ENCODE data around the gene CDH11.

The CDH11 gene

GRCh38 chr16:65070831-65071432 is 50.9 kb downstream of the CDH11 start:
- peak in 44 of 51 donors; percentile 20 to 92 (median 76) for DNase-seq

GRCh38 chr16:65069766-65070165 is 52.1 kb downstream of the CDH11 start:
- no peak for DNase-seq

- no peak for DNase-seq
Measured at GRCh38 chr16:65069065-65069464, 52.8 kb downstream of the CDH11 start.

GRCh38 chr16:65068151-65068740 is 53.6 kb downstream of the CDH11 start:
- peak in 1 of 51 donors; percentile 22 for DNase-seq

- no peak for DNase-seq
Measured at GRCh38 chr16:65066651-65067050, 55.2 kb downstream of the CDH11 start.

GRCh38 chr16:65065031-65065430 is 56.8 kb downstream of the CDH11 start:
- DNase-seq: no peak

GRCh38 chr16:65064131-65064530 is 57.7 kb downstream of the CDH11 start:
- DNase-seq: no peak

GRCh38 chr16:65062736-65063583 is 58.9 kb downstream of the CDH11 start:
- DNase-seq: peak in 15 of 51 donors; percentile 2 to 60 (median 29)

- no peak for DNase-seq
Measured at GRCh38 chr16:65061935-65062518, 59.8 kb downstream of the CDH11 start.

- DNase-seq: no peak
Measured at GRCh38 chr16:65061263-65061662, 60.6 kb downstream of the CDH11 start.

GRCh38 chr16:65059406-65059980 is 62.4 kb downstream of the CDH11 start:
- peak in 45 of 51 donors; percentile 12 to 94 (median 73) for DNase-seq

GRCh38 chr16:65057184-65057583 is 64.7 kb downstream of the CDH11 start:
- DNase-seq: no peak

- DNase-seq: peak in 1 of 51 donors; percentile 26
Measured at GRCh38 chr16:65054457-65054856, 67.4 kb downstream of the CDH11 start.

GRCh38 chr16:65049679-65050078 is 72.2 kb downstream of the CDH11 start:
- no peak for DNase-seq

- no peak for DNase-seq
Measured at GRCh38 chr16:65045961-65046360, 75.9 kb downstream of the CDH11 start.

GRCh38 chr16:65044873-65045272 is 77.0 kb downstream of the CDH11 start:
- DNase-seq: no peak

- DNase-seq: no peak
Measured at GRCh38 chr16:65044026-65044425, 77.8 kb downstream of the CDH11 start.

- DNase-seq: no peak
Measured at GRCh38 chr16:65042438-65043365, 79.2 kb downstream of the CDH11 start.

GRCh38 chr16:65041667-65042066 is 80.2 kb downstream of the CDH11 start:
- DNase-seq: no peak

- DNase-seq: peak in 1 of 51 donors; percentile 22
Measured at GRCh38 chr16:65038100-65038499, 83.8 kb downstream of the CDH11 start.

GRCh38 chr16:65037556-65037955 is 84.3 kb downstream of the CDH11 start:
- DNase-seq: peak in 7 of 51 donors; percentile 6 to 31 (median 13)

All from hypothalamus (tissue), 51 donors.